GM19324 (cell line): ENCODE results near the gene CNTLN.
"Not testable (repeated sequence)": the region's sequence is repeated elsewhere in the genome, so short reads cannot be mapped to it uniquely, and the experiment has no call there.

Experiments
- ATAC-seq: cut with Tn5 transposase; IDR thresholded peaks from one replicate; pipeline ENCODE4 v1.9.1; 2021; ENCODE audit warnings: mild to moderate bottlenecking, moderate library complexity; ENCODE audit not compliant: unreplicated experiment, low FRiP score

Gene CNTLN

DNA sequence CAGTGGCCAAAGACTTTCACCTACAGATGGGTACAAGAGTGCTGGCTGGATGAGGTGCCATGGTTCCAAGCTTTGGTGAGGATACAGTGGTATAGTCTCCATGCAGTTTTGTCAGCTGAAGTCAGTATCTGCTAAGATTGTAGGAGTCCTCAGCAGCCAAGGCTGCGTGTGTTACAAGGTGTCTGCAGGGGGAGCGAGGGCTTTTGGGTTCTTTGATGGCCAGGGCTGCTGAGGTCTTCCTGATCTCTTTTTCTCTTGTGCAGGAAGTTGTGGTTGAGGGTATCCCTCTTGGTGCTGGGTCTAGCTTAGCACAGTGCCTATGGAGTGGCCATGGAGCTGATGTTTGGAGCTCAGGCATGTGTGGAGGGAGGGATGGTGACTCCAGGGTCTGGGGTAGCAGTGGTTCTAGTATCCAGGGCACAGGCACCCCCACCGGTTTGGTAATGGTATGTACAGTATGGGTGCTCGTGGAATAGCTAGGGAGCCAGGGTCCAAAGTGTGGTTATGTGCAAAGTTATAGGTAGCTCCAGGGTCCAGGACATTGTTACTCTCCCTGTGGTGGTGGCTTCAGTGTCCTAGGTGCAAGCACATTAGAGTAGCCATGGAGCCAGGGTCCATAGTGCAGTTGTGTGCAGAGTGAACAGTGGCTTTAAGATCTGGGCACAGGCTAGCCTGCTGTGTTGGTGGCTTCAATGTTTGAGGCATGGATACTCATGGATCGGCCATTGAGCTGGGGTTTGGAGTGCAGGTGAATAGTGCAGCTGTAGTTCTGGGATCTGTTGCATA lies 36.7 kb downstream of the CNTLN start:
- no peak for ATAC-seq

- not testable (repeated sequence) for ATAC-seq
Measured at GRCh38 chr9:17177496-17177895, 42.7 kb downstream of the CNTLN start.

DNA sequence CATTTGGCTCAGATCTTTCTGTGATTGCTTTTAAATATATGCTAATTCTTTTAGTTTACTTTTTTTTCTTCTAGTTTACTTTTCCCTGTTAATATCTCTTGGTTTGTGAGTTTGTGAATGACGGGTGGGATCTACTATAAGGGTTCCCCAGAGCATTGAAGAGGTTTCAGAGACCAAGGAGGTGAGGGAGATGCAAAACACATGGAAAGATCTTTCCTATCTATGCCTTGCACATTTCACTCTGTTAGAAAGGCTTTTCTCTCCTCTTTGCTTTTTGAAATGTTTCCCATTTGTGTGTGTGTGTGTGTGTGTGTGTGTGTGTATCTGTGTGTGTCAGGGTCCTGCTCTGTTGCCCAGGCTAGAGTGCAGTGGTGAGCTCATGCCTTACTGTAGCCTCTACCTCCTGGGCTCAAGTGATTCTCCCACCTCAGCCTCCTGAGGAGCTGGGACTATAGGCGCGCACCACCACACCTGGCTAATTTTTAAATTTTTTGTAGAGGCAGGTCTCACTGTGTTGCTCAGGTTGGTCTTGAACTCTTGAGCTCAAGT lies 50.7 kb downstream of the CNTLN start:
- no peak for ATAC-seq

DNA sequence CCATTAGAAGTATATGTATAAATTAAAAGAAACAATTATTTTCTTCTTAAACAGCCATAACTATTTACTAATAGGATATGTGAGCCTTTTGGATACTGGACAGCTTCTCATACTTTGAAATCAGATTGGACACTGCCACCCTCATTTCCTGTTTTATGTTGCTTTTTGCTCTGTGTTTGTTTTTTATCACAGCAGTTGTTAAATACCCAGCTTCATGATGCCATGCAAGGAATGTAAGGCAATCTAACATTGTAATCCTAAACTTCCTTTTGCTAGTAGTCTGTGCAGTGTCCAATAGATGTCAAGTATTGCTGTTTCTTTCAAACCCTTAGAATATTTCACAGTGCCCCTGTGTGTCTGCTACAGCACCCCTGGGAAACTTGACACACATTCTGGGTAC lies 56.2 kb downstream of the CNTLN start:
- ATAC-seq: no peak

GRCh38 chr9:17204611-17205152 lies 69.8 kb downstream of the CNTLN start:
- ATAC-seq: no peak

GRCh38 chr9:17216011-17216410 lies 81.2 kb downstream of the CNTLN start:
- ATAC-seq: no peak

DNA sequence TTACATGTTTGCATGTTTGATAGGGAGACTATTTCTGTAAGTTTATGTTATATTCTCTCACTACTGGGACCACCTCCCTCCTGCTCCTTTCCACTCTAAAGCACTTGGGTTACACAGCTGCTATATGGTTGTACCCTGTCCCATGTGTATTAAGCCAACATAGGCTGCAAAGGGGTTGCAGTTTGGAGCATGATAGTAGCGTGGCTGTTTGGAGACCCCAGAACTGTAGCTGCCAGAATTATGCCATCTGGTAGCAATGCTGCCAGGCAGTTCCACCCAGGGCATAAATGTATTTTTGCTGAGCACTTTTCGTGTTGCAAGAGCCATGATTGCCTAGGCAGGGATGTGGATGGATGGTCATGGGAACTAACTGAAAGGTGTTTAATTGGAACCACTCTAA lies 81.8 kb downstream of the CNTLN start:
- no peak for ATAC-seq

- ATAC-seq: no peak
Measured at GRCh38 chr9:17217272-17217671, 82.4 kb downstream of the CNTLN start.

DNA sequence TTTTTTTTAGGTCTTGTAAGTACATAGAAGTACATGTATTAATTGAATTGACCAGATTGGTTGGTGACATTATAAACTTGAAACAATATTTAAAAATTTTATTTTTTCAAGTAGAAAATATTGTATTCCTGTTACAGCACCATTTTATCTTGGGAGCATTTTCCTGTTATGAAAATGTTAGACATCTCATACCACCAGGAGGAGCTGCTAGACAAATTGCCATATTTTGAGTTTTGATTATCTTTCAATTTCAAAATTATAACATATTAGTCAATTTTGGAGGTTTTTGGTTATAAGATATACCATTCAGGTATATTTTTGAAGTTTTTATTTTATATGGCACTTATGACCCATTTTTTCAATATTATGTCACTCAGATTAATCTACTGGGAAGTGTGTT lies 84.4 kb downstream of the CNTLN start:
- no peak for ATAC-seq

DNA sequence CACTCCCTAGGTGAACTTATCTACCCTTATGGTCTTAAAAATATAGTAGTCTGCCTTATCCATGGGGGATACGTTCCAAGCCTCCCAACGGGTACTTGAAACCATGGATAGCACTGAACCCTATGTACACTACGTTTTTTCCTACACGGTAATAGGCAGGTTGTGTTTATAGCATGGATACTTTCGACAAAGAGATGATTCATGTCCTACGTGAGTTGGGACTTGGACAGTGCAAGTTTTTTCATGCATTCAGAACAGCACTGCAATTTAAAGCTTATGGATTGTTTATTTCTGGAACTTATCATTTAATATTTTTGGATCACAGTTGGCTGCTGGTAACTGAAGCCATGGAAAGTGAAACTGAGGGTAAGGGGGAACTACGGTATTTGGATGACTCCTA lies 88.1 kb downstream of the CNTLN start:
- ATAC-seq: no peak

GRCh38 chr9:17225407-17225806 lies 90.6 kb downstream of the CNTLN start:
- ATAC-seq: no peak

DNA sequence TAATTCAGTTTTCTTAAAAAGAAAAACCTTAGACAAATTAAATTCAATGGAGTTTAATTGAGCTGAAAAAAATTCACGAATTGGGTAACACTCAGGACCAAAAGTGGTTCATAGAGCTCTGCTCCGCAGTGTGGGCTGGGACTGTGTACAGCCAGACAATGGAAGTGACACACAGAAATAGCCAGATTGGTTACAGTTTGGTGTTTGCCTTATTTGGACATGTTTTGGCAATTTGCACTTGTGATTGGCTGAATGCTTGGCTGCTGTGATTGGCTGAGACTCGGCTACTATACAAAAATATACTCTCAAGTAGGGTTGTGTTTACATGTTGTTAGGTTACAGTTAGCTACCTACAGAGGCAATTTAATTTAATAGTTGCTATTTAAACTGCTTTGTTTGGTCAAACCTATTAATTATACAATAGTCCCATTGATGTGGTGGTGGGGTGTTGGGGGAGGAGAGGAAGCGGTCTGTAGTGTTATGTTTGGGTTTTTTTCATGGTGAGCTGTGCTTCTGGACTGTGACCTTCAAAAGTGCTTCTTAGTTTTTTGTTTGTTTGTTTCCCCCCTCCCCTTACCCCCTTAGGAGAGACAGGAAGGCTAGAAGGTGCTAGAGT lies 95.2 kb downstream of the CNTLN start:
- no peak for ATAC-seq

- ATAC-seq: no peak
Measured at GRCh38 chr9:17230646-17231045, 95.8 kb downstream of the CNTLN start.

- ATAC-seq: no peak
Measured at GRCh38 chr9:17236147-17236546, 101.3 kb downstream of the CNTLN start.

- ATAC-seq: no peak
Measured at GRCh38 chr9:17246770-17247169, 111.9 kb downstream of the CNTLN start.

GRCh38 chr9:17251100-17251499 lies 116.3 kb downstream of the CNTLN start:
- ATAC-seq: no peak

DNA sequence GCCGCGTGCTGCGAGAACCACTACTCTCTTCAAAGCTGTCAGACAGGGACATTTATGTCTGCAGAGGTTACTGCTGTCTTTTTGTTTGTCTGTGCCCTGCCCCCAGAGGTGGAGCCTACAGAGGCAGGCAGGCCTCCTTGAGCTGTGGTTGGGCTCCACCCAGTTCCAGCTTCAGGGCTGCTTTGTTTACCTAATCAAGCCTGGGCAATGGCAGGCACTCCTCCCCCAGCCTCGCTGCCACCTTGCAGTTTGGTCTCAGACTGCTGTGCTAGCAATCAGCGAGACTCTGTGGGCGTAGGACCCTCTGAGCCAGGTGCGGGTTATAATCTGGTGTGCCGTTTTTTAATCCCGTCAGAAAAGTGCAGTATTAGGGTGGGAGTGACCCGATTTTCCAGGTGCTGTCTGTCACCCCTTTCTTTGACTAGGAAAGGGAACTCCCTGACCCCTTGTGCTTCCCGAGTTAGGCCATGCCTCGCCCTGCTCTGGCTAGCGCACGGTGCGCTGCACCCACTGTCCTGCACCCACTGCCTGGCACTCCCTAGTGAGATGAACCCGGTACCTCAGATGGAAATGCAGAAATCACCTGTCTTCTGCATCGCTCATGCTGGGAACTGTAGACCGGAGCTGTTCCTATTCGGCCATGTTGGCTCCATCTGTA lies 133.8 kb downstream of the CNTLN start:
- not testable (repeated sequence) for ATAC-seq

DNA sequence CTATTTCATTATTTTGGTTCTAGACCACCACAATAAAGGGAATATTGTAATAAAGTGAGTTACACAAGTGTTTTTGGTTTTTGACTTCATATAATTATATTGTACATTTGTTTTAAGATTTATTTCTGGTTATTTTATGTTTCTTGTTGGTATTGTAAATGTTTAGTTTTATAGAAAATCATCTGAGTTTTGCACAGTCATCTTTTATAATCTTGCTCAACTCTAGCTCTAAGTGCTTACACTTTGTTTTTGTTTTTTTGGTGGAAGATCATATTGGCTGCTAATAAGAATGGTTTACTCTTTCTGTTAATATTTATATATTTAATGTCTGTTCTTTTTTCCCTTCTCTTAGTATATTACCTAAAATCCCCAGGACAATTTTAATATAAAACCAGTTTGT lies 135.0 kb downstream of the CNTLN start:
- no peak for ATAC-seq

GRCh38 chr9:17272536-17272935 lies 137.7 kb downstream of the CNTLN start:
- peak; percentile 66 for ATAC-seq

- ATAC-seq: no peak
Measured at GRCh38 chr9:17280350-17281012, 145.6 kb downstream of the CNTLN start.

GRCh38 chr9:17290673-17291072 lies 155.8 kb downstream of the CNTLN start:
- ATAC-seq: not testable (repeated sequence)
